ENCODE results near the gene HSPB6.
A peak's percentile ranks its signal among the peaks of the same experiment; 100 is the strongest.
"Not testable (repeated sequence)": the region's sequence is repeated elsewhere in the genome, so short reads cannot be mapped to it uniquely, and the experiment has no call there.

The HSPB6 gene

DNA sequence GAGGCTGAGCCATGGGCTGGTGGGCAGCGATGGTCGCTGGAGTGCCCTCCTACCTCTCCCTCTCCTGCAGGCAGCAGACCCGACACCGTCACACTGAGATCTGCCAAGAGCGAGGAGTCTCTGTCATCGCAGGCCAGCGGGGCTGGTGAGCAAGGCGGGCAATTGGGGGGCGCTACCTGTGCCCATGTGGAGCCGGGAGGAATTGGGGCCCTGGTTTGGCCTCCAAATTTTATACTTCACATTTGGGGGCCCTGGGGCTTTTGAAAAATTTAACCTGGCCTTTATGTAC is 28.5 kb upstream of the HSPB6 start:
- no peak for DNase-seq

DNA sequence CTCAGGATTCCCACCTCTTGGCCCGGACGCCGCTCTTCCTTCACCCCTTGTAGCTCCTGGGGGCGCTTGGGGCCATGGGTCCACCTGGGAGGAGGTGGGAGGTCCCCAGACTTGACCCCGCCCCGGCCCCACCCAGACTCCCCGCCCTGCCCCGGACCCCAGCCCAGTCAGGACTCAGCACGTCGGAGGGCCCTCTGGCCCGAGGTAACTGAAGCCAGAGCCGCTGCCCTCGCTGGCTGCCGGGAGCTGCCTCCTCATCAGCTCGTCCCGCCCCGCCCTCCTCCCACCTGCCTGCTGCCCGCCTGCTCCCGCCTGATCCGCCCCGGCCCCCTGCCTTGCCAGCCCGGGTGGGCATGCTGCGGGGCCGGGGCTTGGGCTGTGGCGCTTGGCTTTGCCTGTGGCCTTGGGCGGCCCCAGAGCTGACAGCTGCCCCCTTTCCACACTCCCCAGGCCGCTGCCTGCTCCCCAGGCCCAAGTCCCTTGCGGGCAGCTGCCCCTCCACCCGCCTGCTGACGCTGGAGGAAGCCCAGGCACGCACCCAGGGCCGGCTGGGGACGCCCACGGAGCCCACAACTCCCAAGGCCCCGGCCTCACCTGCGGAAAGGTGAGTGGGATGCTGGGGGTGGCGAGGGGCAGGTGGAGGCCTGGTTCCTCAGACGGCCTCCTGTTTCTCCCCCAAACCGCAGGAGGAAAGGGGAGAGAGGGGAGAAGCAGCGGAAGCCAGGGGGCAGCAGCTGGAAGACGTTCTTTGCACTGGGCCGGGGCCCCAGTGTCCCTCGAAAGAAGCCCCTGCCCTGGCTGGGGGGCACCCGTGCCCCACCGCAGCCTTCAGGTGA is 27.9 kb upstream of the HSPB6 start:
- DNase-seq, result no peak

DNA sequence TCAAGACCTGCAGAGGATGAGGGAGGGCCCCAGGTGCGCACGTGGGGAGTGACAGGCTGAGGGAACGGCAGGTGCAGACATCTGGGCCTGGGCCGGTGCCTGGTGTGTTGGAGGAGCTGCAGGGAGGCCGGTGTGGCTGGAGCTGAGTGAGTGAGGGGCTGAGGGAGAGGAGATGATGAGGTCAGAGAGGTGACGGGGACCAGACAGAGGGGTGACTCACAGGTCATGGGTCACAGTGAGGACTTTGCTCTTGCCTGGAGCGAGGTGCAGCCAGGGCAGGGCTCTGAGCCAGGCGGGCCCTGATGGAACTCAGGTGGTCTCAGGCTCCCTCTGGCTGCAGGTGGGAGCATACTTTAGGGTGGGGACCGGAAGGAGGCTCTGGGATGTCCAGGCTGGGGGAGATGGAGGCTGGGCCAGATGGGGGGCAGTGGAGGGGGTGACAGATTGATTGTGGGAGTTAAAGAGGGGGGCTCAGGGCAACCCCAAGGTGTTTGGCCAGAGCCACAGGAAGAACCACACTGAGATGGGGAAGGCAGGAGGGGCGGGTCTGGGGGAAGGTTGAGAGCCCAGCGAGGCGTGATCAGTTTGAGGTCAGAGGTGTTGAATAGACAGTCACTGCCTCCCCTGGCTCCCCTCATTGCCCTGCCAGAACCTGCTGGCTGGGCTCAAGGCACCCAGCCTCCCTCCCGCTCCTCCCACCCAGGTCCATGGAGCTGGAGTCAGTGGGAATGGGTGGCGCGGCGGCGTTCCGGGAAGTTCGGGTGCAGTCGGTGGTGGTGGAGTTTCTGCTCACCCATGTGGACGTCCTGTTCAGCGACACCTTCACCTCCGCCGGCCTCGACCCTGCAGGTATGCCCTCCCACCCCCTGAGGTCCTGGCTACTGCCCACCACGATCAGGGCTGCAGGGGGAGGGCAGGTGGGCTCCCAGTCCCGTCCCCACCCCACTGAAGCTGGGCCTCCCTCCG is 26.9 kb upstream of the HSPB6 start:
- DNase-seq, result no peak

DNA sequence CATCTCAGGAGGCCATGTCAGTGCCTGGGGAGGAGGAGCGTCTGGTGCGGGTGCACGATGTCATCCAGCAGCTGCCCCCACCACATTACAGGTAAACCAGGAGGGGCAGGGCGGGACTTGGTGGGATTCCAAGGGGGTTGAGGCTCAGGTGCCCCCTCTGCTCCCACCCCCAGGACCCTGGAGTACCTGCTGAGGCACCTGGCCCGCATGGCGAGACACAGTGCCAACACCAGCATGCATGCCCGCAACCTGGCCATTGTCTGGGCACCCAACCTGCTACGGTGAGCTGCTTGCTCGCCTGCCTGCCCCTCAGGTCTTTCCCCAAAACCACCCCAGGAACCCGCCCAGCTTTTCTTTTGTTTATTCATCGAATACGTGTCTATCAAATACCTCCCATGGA is 25.8 kb upstream of the HSPB6 start:
- no peak for DNase-seq

DNA sequence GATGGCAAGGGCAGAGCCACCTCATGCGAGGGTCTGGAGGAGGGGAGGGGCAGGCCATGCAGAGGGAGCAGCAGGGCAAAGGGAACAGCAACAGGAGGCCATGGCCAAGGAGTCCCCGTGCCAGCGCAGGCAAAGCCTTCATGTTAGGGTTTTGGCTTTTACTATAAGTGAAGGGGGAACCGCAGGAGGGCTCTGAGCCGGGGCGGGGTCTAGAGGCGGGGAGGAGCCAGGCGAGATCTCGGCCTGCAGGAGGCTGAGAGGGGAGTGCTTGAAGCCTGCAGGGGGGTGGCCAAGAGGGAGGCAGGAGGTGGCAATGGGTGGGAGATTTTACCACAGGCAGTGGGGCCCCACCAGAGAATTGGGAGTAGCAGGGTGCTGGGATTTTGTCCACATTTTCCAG is 24.8 kb upstream of the HSPB6 start:
- DNase-seq, result no peak

DNA sequence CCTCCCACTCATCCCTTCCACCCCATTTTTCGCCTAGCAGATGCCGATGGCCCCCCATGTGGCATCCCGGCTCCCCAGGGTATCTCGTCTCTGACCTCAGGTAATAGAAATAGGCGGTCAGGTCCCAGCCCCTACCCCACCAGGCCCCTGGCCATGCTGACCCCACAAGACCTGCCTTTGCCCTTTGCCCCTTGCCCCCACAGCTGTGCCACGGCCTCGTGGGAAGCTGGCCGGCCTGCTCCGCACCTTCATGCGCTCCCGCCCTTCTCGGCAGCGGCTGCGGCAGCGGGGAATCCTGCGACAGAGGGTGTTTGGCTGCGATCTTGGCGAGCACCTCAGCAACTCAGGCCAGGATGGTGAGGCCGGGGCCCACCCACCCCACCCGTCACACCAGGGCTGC is 23.9 kb upstream of the HSPB6 start:
- DNase-seq, result no peak

DNA sequence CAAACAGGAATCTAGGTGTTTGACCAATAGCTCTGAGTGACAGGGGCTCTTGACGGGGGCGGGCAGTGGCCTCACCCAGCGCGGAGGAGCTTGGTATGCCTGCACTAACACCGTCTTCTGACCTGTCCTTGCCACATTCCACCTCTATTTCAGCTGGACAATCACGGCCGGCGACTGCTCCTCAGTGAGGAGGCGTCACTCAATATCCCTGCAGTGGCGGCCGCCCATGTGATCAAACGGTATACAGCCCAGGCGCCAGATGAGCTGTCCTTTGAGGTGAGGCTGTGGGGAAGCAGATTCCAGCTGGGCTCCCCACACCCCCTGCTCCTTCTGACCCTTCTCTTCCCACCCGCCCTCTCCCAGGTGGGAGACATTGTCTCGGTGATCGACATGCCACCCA is 23.2 kb upstream of the HSPB6 start:
- no peak for DNase-seq

DNA sequence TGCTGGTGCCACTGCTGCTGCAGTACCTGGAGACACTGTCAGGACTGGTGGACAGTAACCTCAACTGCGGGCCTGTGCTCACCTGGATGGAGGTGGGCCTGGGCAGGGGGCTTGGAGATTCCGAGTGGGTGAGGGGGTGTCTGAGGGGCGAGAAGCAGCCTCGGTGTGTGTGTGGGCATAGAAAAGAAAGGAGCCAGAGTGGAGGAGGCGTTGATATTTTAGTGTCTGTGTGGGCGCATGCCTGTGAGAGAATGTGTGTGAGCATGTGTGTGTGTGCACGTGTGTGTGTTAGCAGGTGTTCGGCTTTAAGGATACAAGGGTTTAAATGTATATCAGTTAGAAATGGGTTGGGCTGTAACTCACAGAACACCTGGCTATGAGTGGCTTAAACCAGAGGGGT is 22.2 kb upstream of the HSPB6 start:
- no peak for DNase-seq

DNA sequence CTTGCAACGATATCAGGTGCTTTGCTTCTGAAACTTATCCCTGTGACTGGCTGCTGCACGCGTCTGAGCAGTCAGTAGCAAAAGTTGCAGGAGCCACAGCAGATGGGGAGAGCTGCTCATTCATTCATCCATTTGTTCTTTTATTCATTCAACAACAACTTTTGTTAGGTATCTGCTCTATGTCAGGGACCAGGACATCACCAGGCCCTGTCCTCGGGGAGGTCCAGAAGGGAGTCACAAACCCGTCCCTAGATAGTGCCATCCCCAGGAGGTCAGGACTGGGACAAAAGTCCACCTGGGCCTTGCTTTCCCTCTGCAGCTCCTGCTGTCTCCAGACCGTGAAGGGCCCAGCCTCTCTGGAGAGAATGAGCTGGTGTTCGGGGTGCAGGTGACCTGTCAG is 21.1 kb upstream of the HSPB6 start:
- DNase-seq, result no peak

DNA sequence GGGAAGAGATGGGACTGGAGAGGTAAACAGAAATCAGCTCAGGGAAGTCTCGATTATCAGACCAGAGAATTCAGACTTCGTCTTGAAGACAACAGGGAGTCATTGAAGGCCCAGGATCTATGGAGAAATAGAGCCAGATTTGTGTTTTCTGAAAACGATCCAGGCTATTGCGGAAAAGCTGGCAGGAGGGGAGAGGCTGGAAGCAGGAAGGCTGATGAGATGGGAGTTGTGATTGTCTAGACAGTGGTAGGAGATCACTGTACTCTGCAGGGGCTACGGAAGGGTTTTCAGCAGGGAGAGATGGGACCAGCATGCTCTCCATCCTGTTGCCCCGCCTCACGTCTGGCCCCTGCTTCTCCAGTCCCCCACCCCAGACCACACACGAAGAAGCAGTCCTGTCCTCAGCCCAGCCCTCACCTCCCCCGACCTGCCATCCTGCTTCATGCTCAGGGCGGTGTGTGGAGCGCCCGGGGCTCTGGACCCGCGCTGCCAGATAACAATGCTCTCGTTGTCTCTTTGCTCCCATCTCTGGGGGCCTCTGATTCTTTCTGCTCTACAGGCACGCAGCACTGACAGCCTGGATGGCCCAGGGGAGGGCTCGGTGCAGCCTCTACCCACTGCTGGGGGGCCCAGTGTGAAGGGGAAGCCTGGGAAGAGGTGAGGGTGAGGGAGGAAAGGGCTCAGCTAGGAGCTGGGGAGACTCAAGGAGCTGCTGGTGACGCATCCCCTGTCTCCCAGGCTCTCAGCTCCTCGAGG is 20.4 kb upstream of the HSPB6 start:
- no peak for DNase-seq

DNA sequence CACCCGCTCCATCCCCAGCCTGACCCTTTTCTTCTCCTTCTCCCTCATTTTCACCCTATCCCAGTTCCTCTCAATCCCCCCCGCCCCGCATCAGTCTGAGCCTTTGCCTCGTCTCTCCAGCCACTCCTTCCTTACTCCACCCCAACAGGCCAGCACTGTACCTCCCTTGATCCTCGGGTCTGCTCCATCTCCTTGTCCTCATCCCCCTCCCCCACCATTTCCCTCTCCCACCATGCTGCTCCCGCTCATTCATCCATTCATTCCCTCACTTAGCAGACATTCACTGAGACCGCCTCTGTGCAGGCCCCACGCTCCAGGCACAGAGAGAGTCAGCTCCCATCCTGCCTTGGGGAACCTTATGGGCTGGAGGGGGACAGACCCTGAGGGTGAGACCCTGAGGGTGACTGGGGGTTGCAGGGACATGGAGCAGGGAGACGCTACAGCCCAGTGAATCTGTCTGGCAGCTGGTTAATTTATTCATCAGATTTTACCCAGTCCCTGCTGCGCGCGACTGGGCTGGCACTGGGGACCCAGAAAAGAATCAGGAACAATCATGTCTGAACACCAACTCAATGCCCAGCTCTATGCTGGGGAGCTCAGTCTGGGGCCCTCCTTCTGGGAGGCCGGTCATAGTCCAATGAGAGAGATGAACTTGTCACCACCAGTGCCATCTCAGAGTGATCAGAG is 19.4 kb upstream of the HSPB6 start:
- DNase-seq, result no peak

DNA sequence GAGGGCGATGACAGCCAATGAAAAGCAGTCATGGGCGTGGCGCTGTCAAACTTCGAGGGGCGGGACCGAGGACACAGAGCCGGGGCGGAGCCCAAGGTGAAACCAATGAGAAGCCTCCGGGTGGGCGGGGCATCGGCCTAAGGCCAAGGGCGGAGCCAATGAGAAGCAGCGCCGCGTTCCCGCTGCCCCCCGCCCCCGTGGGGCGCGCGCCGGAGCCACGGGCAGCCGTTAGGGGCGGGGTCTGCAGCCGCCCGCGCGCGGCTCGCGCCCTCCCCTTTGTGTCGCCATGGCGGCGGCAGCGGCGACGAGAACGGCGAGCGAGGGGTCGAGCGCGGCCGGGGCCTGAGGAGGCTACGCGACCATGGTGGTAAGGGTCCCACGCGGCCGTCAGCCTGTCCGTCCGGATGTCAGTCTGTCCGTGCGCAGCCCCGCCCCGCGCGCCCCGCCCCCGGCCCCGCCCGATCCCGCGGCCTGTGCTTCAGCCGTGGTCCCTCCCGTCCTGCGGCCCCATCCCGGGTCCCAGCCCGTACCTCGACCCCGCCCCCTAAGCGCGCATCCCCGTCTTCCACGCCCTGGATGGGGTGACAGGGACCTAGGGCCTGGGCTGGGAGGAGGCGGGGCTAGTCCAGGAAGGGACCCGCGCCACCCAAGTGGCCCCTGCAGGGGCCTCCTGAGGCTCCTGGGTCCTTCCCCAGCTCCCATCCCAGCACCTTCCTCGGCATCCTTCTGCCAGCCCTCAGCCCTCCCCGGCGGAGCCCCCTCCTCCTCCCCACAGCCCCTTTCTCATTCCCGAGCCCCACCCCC is 18.7 kb upstream of the HSPB6 start, which contains the start of gene ARHGAP33:
Gene ARHGAP33, plus strand, starts transcription at position 267 of the 804 bp plus-strand sequence. Its CDS starts 95 bp downstream, at position 362.
- DNase-seq, result peak; percentile 98

DNA sequence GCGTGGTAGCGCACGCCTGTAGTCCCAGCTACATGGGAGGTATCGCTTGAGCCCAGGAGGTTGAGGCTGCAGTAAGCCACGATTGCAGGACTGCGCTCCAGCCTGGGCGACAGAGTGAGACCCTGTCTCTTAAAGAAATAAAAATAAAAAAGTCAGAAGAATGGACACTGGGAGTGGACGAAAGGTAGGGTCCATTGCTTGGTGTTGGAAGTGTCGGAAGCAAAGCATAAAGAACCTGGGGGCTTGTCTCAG is 18.1 kb upstream of the HSPB6 start:
- no peak for DNase-seq

DNA sequence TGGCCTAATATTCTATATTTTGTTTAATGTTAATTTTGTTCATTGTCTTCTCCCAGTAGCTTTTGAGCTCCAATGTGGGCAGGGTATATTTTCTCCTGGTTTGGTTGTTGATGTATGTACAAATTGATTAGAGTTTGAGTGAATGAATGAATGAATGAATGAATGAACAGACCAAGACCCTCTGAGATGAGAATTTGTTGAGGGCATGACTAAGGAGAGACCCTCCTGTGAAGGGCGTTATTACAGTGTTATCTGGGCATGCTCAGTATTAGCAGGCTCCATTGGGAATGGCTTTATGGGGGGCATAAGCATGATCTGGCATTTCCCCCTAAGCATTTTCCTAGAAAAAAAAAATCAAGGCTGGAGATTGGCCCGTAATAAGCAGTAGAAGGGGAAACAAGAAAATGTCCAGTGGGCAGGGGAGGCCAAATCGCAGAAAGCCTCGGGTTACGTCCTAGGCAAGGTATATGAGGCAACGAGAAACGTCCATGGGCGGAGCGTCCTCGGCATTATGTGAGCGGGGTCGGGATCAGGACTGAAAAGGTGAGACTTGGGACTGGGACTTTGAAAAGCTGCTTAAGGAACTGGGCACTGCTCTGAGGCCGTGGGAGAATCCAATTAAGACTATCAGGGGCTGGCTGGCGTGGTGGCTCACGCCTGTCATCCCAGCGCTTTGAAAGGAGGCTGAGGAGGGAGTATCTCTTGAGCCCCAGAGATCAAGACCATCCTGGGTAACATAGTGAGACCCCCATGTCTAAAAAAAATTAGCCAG is 17.6 kb upstream of the HSPB6 start:
- no peak for DNase-seq

DNA sequence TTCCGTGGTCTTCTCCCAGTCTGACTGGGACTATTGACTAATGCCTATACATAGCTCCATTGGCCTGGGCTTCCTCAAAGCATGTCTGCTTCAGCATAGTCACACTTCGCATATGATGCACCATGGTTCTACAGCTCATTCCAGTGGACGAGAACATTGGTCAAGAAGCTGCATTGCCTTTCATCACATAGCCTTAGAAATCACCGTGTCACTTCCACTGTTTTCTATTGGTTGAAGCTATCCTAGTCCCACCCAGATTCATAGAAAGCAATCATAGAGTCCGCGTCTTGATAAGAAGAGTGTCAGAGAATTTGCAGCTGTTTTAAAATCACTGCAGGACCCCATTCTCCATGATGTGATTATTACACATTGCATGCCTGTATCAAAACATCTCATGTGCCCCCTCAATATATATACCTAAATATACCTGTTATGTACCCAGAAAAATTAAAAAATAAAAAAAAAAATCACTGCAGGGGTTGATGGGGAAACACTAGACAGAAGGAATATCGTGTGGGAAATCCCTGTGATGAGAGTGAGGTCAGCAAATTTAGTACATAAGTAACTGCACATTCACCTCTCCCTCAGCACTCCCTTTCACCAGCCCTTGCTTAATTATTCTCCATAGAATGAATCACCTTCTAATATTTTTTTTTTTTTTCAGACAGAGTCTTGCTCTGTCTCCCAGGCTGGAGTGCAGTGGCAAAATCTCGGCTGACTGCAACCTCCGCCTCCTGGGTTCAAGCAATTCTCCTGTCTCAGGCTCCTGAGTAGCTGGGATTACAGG is 16.4 kb upstream of the HSPB6 start:
- no peak for DNase-seq

DNA sequence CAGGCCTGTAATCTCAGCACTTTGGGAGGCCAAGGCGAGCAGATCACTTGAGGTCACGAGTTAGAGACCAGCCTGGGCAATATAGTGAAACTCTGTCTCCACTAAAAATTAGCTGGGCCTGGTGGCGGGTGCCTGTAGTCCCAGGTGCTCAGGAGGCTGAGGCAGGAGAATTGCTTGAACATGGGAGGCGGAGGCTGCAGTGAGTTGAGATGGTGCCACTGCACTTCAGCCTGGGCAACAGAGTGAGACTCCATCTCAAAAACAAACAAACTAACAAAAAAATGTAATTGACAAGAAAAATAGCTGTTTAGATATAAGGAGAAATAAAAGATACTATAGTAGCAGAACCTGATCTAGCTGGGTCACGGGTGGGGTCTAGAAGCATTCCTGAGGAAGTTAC is 15.5 kb upstream of the HSPB6 start:
- not testable (repeated sequence) for DNase-seq

DNA sequence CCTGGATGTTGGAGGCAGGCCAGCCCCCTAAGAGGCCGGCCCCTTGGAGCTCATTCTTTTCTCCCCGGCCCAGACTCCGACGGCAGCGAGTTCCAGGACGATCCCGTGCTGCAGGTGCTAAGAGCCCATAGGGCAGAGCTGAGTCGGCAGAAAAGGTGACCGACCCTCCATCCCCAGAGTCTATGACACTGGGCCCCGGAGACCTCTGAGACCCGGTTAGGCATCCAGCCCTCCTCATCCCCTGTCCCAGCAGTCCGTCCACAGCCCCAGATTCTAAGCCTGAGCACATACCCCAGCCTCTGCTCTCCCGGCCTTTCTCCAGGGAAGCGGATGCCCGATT is 11.2 kb upstream of the HSPB6 start:
- DNase-seq, result no peak

DNA sequence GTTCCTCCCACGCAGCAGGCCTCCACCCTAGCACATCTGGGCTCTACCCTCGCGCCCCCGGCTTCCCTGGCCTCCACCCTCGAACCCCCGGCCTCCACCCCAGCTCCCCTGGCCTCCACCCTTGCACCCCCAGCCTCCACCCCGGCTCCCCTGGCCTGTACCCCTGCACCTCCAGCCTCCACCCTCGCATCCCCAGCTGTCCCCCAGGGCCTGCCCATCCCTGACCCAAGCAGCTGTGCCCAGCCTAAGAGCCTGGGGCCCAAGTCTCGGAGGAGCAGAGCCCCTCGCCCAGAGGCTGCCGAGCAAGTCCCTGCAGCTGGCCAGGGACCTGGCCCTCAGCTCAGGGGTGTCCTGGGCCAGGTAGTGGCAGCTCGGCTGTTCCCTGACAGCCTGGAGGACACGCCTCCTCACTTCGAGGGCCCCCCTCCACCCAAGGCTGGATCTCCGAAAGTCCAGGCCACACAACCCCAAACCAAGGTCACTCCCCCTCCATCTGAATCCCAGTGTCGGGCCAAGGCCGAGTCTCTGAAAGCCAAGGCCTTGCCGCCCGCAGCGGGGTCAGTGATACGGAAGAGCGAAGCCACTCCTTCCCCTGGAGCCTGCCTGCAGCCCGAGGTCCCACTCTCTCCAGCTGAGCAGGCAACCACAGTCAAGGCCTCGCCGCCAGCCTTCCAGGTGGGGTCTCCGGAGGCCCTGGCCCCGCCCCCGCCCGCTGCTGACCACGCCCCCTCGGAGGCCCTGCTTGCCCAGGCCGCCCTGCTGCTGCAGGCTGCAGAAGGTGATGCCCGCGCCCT is 10.7 kb upstream of the HSPB6 start:
- DNase-seq, result no peak

DNA sequence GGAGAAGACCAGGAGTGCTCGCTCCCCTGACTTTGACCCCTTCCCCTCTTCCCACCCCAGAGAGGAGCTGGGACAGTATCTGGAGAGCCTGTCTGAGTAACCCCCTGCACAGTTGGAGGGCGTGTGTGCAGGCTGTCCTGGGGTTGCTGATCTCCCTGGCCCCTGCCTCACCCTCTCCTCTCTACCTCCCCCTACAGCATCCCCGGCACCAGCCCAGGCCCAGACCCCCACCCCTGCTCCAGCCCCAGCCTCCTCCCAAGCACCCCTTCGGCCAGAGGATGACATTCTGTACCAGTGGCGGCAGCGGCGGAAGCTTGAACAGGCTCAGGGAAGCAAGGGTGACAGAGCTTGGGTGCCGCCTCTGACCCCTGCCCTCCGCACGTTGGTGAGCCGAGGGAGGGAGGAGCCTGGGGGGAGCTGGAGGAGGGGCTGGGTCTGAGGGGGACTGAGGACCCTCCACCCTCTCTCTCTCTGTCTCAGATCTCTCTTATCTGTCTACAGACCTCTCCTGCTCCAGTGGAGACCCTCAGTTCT is 9.8 kb upstream of the HSPB6 start:
- DNase-seq, result no peak
